Panc1 (cell line): Measurements from ENCODE around the gene POLR2M. TPM values are rescaled to one million over a fixed set of nuclear protein-coding genes. Genes with fewer than 3 reads are reported as not detected.

Experiments used
- ATAC-seq: fragments of 200-7000 bp; cut with Tn5 transposase; 2 replicates; pipeline ENCODE4 v1.9.1; 2020; ENCODE audit warnings: mild to moderate bottlenecking, moderate library complexity
- BruUV-seq: library from RNA; stranded (reverse); fragments of 400-500 nt; replicated peaks from 2 replicates; lab custom pipeline; 2021; lab: Mats Ljungman, UMichigan
- CTCF ChIA-PET: fragments of 300-600 bp; sonication (Branson Sonifier 250); formaldehyde crosslinking; loops from one replicate; lab custom pipeline; 2022; ENCODE audit warnings: antibody characterized with exemption; lab: Charles Lee
- POLR2A ChIA-PET: fragments of 300-600 bp; sonication (Branson Sonifier 250); formaldehyde crosslinking; loops from one replicate; lab custom pipeline; 2022; ENCODE audit warnings: antibody characterized with exemption; lab: Charles Lee
- DNase-seq: peaks from one replicate; pipeline ENCODE4 v3.0.0-alpha.2; 2010; ENCODE audit warnings: low read depth, low spot score
- H3K27ac ChIP-seq: 2 replicates; pipeline ENCODE4 v1.5.1; 2011; ENCODE audit warnings: mild to moderate bottlenecking, low read length, inconsistent platforms
- H3K27me3 ChIP-seq: fragments of 200-500 bp; sonication (Bioruptor generic); 2 replicates; pipeline ENCODE4 v1.6.0; 2014; ENCODE audit warnings: low read length, inconsistent platforms; ENCODE audit not compliant: control insufficient read depth, insufficient read depth
- H3K36me3 ChIP-seq: fragments of 200-500 bp; sonication (Bioruptor generic); 2 replicates; pipeline ENCODE4 v1.5.1; 2014; ENCODE audit warnings: inconsistent platforms, mild to moderate bottlenecking, low read length, moderate library complexity; ENCODE audit not compliant: control insufficient read depth, insufficient read depth
- H3K4me1 ChIP-seq: 2 replicates; pipeline ENCODE4 v1.5.1; 2011; ENCODE audit warnings: inconsistent platforms, mild to moderate bottlenecking, low read length, moderate library complexity; ENCODE audit not compliant: control insufficient read depth, insufficient read depth
- H3K4me3 ChIP-seq, 2 experiments: 2 replicates each; pipeline ENCODE4 v1.5.1; 2011 to 2012; ENCODE audit warnings: low read depth in 2 of 2, low read length in 2 of 2, mild to moderate bottlenecking in 2 of 2, inconsistent platforms in 1 of 2, moderate library complexity in 1 of 2
- H3K9me3 ChIP-seq: fragments of 200-500 bp; sonication (Bioruptor generic); 2 replicates; pipeline ENCODE4 v1.5.1; 2014; ENCODE audit warnings: low read depth, mild to moderate bottlenecking, inconsistent platforms, low read length, moderate library complexity; ENCODE audit not compliant: control insufficient read depth, insufficient read depth
- CTCF ChIP-seq: fragments of 450-650 bp; IDR thresholded peaks from 2 replicates; pipeline ENCODE4 v1.5.1; 2017; ENCODE audit warnings: mild to moderate bottlenecking
- POLR2AphosphoS5 ChIP-seq: IDR thresholded peaks from 2 replicates; pipeline ENCODE4 v1.6.1; 2012; ENCODE audit warnings: mild to moderate bottlenecking, low read depth, low read length, moderate library complexity
- REST ChIP-seq, 2 experiments: IDR thresholded peaks; 2 replicates each; pipeline ENCODE4 v1.6.1; 2011 to 2012; ENCODE audit warnings: low read depth in 2 of 2, control low read depth in 1 of 2, low read length in 1 of 2, mild to moderate bottlenecking in 1 of 2, moderate library complexity in 1 of 2; ENCODE audit not compliant: insufficient read depth in 1 of 2
- SIN3A ChIP-seq: IDR thresholded peaks from 2 replicates; pipeline ENCODE4 v1.6.1; 2012; ENCODE audit warnings: low read depth, mild to moderate bottlenecking, low read length, moderate library complexity, borderline replicate concordance; ENCODE audit not compliant: insufficient read depth
- TCF7L2 ChIP-seq: IDR thresholded peaks from 2 replicates; pipeline ENCODE4 v1.6.1; 2011; ENCODE audit warnings: mild to moderate bottlenecking, low read depth, low read length, inconsistent platforms
- in situ Hi-C: cut with HindIII; loops from 2 replicates; pipeline ENCODE4 v1.10.0; 2016; ENCODE audit warnings: low sequenced_read_pairs, low pct_unique_long_range_greater_than_20kb
- intact Hi-C: fragments of 100-400 bp; cut with micrococcal nuclease; formaldehyde crosslinking; loops from one replicate; pipeline ENCODE4 v1.10.0; 2022; ENCODE audit not compliant: unreplicated experiment
- total RNA-seq: library from RNA; stranded (reverse); gene quantifications from one replicate; pipeline ENCODE4 v1.2.1, GENCODE V29; 2021; ENCODE audit not compliant: unreplicated experiment

The POLR2M gene
- total RNA-seq, 1 experiment from 2014 or later: 76.6 TPM

- Histone ChIP-seq H3K27me3 (no peaks in the 10 kb centered on the region), H3K4me1 (no peaks in the 10 kb centered on the region), H3K9me3 (no peaks in the 10 kb centered on the region), H3K27ac (no peak overlapping the region), H3K36me3 (no peaks in the 10 kb centered on the region), H3K4me3 (no peak overlapping the region)
- ChIA-PET CTCF (no interaction called here), POLR2A (no interaction called here)
- intact Hi-C loops (no loop called here), in situ Hi-C loops (no loop called here)
- ATAC-seq: no peak
- no TSS peak for BruUV-seq
- DNase-seq: no peak
- no peak for TF ChIP-seq TCF7L2
- no peak for TF ChIP-seq CTCF
- no peak for TF ChIP-seq POLR2AphosphoS5
- TF ChIP-seq SIN3A: no peak
- TF ChIP-seq REST (IDR thresholded peaks at IDR 0.05; ENCODE audit: insufficient read depth in 1 of 2, low read depth in 2 of 2, low read length in 1 of 2): no peak
Observed at GRCh38 chr15:57720867-57721266, 14.4 kb downstream of the POLR2M start.

GRCh38 chr15:57726411-57726810 lies 19.9 kb downstream of the POLR2M start:
- CTCF ChIA-PET: no interaction called here

More at GRCh38 chr15:57726411-57726810, 19.9 kb downstream of the POLR2M start:
- BruUV-seq: no TSS peak
- no peak for DNase-seq
- H3K27me3 ChIP-seq: no peaks in the 10 kb centered on the region
- H3K36me3 ChIP-seq: no peaks in the 10 kb centered on the region
- H3K9me3 ChIP-seq: no peaks in the 10 kb centered on the region
- POLR2A ChIA-PET: no interaction called here
- no peak for TF ChIP-seq REST (IDR thresholded peaks at IDR 0.05; ENCODE audit: insufficient read depth in 1 of 2, low read depth in 2 of 2, low read length in 1 of 2)
- TF ChIP-seq TCF7L2: no peak
- no peak for TF ChIP-seq SIN3A
- no peak for TF ChIP-seq CTCF
- no peak for TF ChIP-seq POLR2AphosphoS5
- intact Hi-C loops (no loop called here), in situ Hi-C loops (no loop called here)
- ATAC-seq: no peak
- H3K4me3 ChIP-seq: no peak overlapping the region
- H3K4me1 ChIP-seq: no peaks in the 10 kb centered on the region
- H3K27ac ChIP-seq: no peak overlapping the region
